Measurements from ENCODE around the gene EEF2KMT. TPM values are rescaled to one million over a fixed set of nuclear protein-coding genes. Genes with fewer than 3 reads are reported as not detected.

EEF2KMT gene
- total and polyA plus RNA-seq, 9 of the 15 experiments (the other 6 are each of a cell fraction or from before 2014, with no cell fraction given): 4.2 to 22.7 (median 12.8) TPM

- no peak for ATAC-seq
- FAIRE-seq: peak; percentile 29
- H3K9me1 ChIP-seq (ENCODE audit: control insufficient read depth, insufficient read depth, low read length): no peaks in the 10 kb centered on the region
- peaks cover 21 to 23% of the 10 kb centered on the region in 2 experiments; a peak in 4 of 5 replicates for H3K4me1 ChIP-seq (replicated peaks in 1 of 2; ENCODE audit: control insufficient read depth in 2 of 2, insufficient read depth in 2 of 2, low read length in 2 of 2)
- intact Hi-C loops (cut with micrococcal nuclease) (no loop called here), in situ Hi-C loops (cut with MboI) (no loop called here)
- no peak overlapping the region for H3K27ac ChIP-seq (ENCODE audit: extremely low read depth, low read depth, low read length)
- TF ChIP-seq ZNF324 (CRISPR knock-in tag; IDR thresholded peaks at IDR 0.05): peak; percentile 43; the same call in 1 of the 2 replicates
- TF ChIP-seq HOMEZ (CRISPR knock-in tag; IDR thresholded peaks at IDR 0.05): no peak
- no peaks in the 10 kb centered on the region for H4K20me1 ChIP-seq (replicated peaks; ENCODE audit: control insufficient read depth, insufficient read depth, low read length)
- no peak overlapping the region for H3K4me2 ChIP-seq (ENCODE audit: insufficient read depth, low read length)
- WGBS (ENCODE audit: insufficient coverage, low coverage, missing lambda C conversion rate): 14% methylated on average over 1 of the region's 1 CpG
- no peaks in the 10 kb centered on the region for H3K9me3 ChIP-seq (replicated peaks; ENCODE audit: control insufficient read depth, insufficient read depth, low read depth, low read length)
- H3K4me3 ChIP-seq: no peak overlapping the region
- DNase-seq (ENCODE audit: extremely low read depth in 1 of 4, low spot score in 3 of 4): no peak
- H2AFZ ChIP-seq (ENCODE audit: low read depth, low read length): peak overlapping the region; percentile 43
- H3K36me3 ChIP-seq (ENCODE audit: control insufficient read depth, insufficient read depth, low read length): no peaks in the 10 kb centered on the region
- POLR2A ChIA-PET: interaction anchor here (0.6 to 2.0 kb wide), 2 partner anchors 10 to 273 kb away, joined by 3 to 10 read pairs; no protein-coding TSS in a partner anchor
- CTCF ChIA-PET (ENCODE audit: low intra/inter-chr PET ratio): no interaction called here
- BruUV-seq (replicated peaks): no TSS peak
- no peaks in the 10 kb centered on the region for H3K79me2 ChIP-seq (ENCODE audit: control insufficient read depth, insufficient read depth, low read length)
- peaks cover 8 to 12% of the 10 kb centered on the region in 2 experiments; a peak in 4 of 5 replicates for H3K27me3 ChIP-seq (ENCODE audit: control insufficient read depth in 2 of 2, insufficient read depth in 2 of 2, low read length in 2 of 2)
- H3K9ac ChIP-seq (ENCODE audit: insufficient read depth in 1 of 2, low read depth in 2 of 2, low read length in 2 of 2): no peak overlapping the region
These were observed 61.7 kb downstream of the EEF2KMT start for GRCh38 chr16:5035909-5036227.

Other genes with a start within 250 kb of the EEF2KMT start
- gene PPL, start 160.6 kb downstream of the EEF2KMT start, total RNA-seq (2014; rRNA removed): 0.09 and 0.16 TPM in 2 replicates
- 0.03 TPM in 1 of 2 replicates, not detected in the other for gene PPL, start 160.6 kb downstream of the EEF2KMT start, total RNA-seq (2014; rRNA removed; fragmentation: Illumina TruSeq; extraction: Trizol)
- gene PPL, start 160.6 kb downstream of the EEF2KMT start, total RNA-seq (2015; rRNA removed; fragmentation: Illumina TruSeq; extraction: Trizol): 0.04 TPM in 1 of 2 replicates, not detected in the other
- 0.07 and 0.13 TPM in 2 replicates for gene PPL, start 160.6 kb downstream of the EEF2KMT start, total RNA-seq (2021)
- 0.05 and 0.07 TPM in 2 replicates for gene PPL, start 160.6 kb downstream of the EEF2KMT start, polyA plus RNA-seq (2011; rRNA removed)
- 0.03 and 0.10 TPM in 2 replicates for gene PPL, start 160.6 kb downstream of the EEF2KMT start, polyA plus RNA-seq (2014; fragmentation: Illumina TruSeq; extraction: Trizol)
- under 1 TPM in 1 of 2 experiments, not detected in 1; 0.15 TPM for gene PPL, start 160.6 kb downstream of the EEF2KMT start, polyA plus RNA-seq (2014; fragmentation: Nextera tagmentation; extraction: Ambion mirVana)
- 0.01 and 0.03 TPM in 2 replicates for gene PPL, start 160.6 kb downstream of the EEF2KMT start, polyA plus RNA-seq (2014; rRNA removed)
- not detected in 2 replicates for gene SEC14L5, start 139.5 kb downstream of the EEF2KMT start, total RNA-seq (2014; rRNA removed)
- gene SEC14L5, start 139.5 kb downstream of the EEF2KMT start, total RNA-seq (2014; rRNA removed; fragmentation: Illumina TruSeq; extraction: Trizol): not detected in 2 replicates
- not detected in 2 replicates for gene SEC14L5, start 139.5 kb downstream of the EEF2KMT start, total RNA-seq (2015; rRNA removed; fragmentation: Illumina TruSeq; extraction: Trizol)
- 0.22 TPM in 1 of 2 replicates, not detected in the other for gene SEC14L5, start 139.5 kb downstream of the EEF2KMT start, total RNA-seq (2021)
- not detected in 2 replicates for gene SEC14L5, start 139.5 kb downstream of the EEF2KMT start, polyA plus RNA-seq (2011; rRNA removed)
- not detected in 2 replicates for gene SEC14L5, start 139.5 kb downstream of the EEF2KMT start, polyA plus RNA-seq (2014; fragmentation: Illumina TruSeq; extraction: Trizol)
- gene SEC14L5, start 139.5 kb downstream of the EEF2KMT start, polyA plus RNA-seq (2014; fragmentation: Nextera tagmentation; extraction: Ambion mirVana): not detected
- 0.11 TPM in 1 of 2 replicates, not detected in the other for gene SEC14L5, start 139.5 kb downstream of the EEF2KMT start, polyA plus RNA-seq (2014; rRNA removed)
- 12.5 and 12.7 TPM in 2 replicates for gene NAGPA, start 63.9 kb downstream of the EEF2KMT start, total RNA-seq (2014; rRNA removed)
- 3.0 and 3.8 TPM in 2 replicates for gene NAGPA, start 63.9 kb downstream of the EEF2KMT start, total RNA-seq (2014; rRNA removed; fragmentation: Illumina TruSeq; extraction: Trizol)
- gene NAGPA, start 63.9 kb downstream of the EEF2KMT start, total RNA-seq (2015; rRNA removed; fragmentation: Illumina TruSeq; extraction: Trizol): 6.9 and 7.2 TPM in 2 replicates
- gene NAGPA, start 63.9 kb downstream of the EEF2KMT start, total RNA-seq (2021): 11.9 and 12.8 TPM in 2 replicates
- gene NAGPA, start 63.9 kb downstream of the EEF2KMT start, polyA plus RNA-seq (2011; rRNA removed): 3.8 and 4.5 TPM in 2 replicates
- gene NAGPA, start 63.9 kb downstream of the EEF2KMT start, polyA plus RNA-seq (2014; fragmentation: Illumina TruSeq; extraction: Trizol): 4.6 and 8.6 TPM in 2 replicates
- gene NAGPA, start 63.9 kb downstream of the EEF2KMT start, polyA plus RNA-seq (2014; fragmentation: Nextera tagmentation; extraction: Ambion mirVana): under 1 TPM; 0.15 to 0.53 TPM
- 11.1 and 12.7 TPM in 2 replicates for gene NAGPA, start 63.9 kb downstream of the EEF2KMT start, polyA plus RNA-seq (2014; rRNA removed)
- not detected in 2 replicates for gene C16orf89, start 31.8 kb downstream of the EEF2KMT start, total RNA-seq (2014; rRNA removed)
- not detected in 2 replicates for gene C16orf89, start 31.8 kb downstream of the EEF2KMT start, total RNA-seq (2014; rRNA removed; fragmentation: Illumina TruSeq; extraction: Trizol)
- gene C16orf89, start 31.8 kb downstream of the EEF2KMT start, total RNA-seq (2015; rRNA removed; fragmentation: Illumina TruSeq; extraction: Trizol): not detected in 2 replicates
- gene C16orf89, start 31.8 kb downstream of the EEF2KMT start, total RNA-seq (2021): not detected in 2 replicates
- not detected in 2 replicates for gene C16orf89, start 31.8 kb downstream of the EEF2KMT start, polyA plus RNA-seq (2011; rRNA removed)
- gene C16orf89, start 31.8 kb downstream of the EEF2KMT start, polyA plus RNA-seq (2014; fragmentation: Illumina TruSeq; extraction: Trizol): not detected in 2 replicates
- not detected for gene C16orf89, start 31.8 kb downstream of the EEF2KMT start, polyA plus RNA-seq (2014; fragmentation: Nextera tagmentation; extraction: Ambion mirVana)
- gene C16orf89, start 31.8 kb downstream of the EEF2KMT start, polyA plus RNA-seq (2014; rRNA removed): not detected in 2 replicates
- 18.9 and 23.8 TPM in 2 replicates for gene ALG1, start 26.0 kb downstream of the EEF2KMT start, total RNA-seq (2014; rRNA removed)
- 10.7 and 12.3 TPM in 2 replicates for gene ALG1, start 26.0 kb downstream of the EEF2KMT start, total RNA-seq (2014; rRNA removed; fragmentation: Illumina TruSeq; extraction: Trizol)
- gene ALG1, start 26.0 kb downstream of the EEF2KMT start, total RNA-seq (2015; rRNA removed; fragmentation: Illumina TruSeq; extraction: Trizol): 14.6 and 17.8 TPM in 2 replicates
- gene ALG1, start 26.0 kb downstream of the EEF2KMT start, total RNA-seq (2021): 20.8 and 26.4 TPM in 2 replicates
- gene ALG1, start 26.0 kb downstream of the EEF2KMT start, polyA plus RNA-seq (2011; rRNA removed): 15.0 and 19.9 TPM in 2 replicates
- 18.3 and 19.0 TPM in 2 replicates for gene ALG1, start 26.0 kb downstream of the EEF2KMT start, polyA plus RNA-seq (2014; fragmentation: Illumina TruSeq; extraction: Trizol)
- 1 to 10 TPM; 1.1 to 2.8 TPM for gene ALG1, start 26.0 kb downstream of the EEF2KMT start, polyA plus RNA-seq (2014; fragmentation: Nextera tagmentation; extraction: Ambion mirVana)
- gene ALG1, start 26.0 kb downstream of the EEF2KMT start, polyA plus RNA-seq (2014; rRNA removed): 18.3 and 18.8 TPM in 2 replicates

Measured in K562 (cell line).